IMR-90 (cell line): ENCODE measurements around the gene BOD1L2. TPM values are rescaled to one million over a fixed set of nuclear protein-coding genes. Genes with fewer than 3 reads are reported as not detected.

Experiments
- ATAC-seq: fragments of 200-7000 bp; cut with Tn5 transposase; 2 replicates; pipeline ENCODE4 v1.9.1; 2020; ENCODE audit warnings: low read depth, mild to moderate bottlenecking, moderate library complexity
- BruUV-seq: library from RNA; stranded (reverse); fragments of 400-500 nt; replicated peaks from 2 replicates; lab custom pipeline; 2021; lab: Mats Ljungman, UMichigan
- CTCF ChIA-PET: fragments of 300-600 bp; formaldehyde crosslinking; extraction: SDS; loops from one replicate; lab custom pipeline; 2021; ENCODE audit warnings: antibody characterized with exemption; lab: Yijun Ruan, JAX
- POLR2A ChIA-PET: fragments of 300-600 bp; sonication (Branson Sonifier 250); formaldehyde crosslinking; loops from one replicate; lab custom pipeline; 2022; ENCODE audit warnings: antibody characterized with exemption; ENCODE audit not compliant: unreplicated experiment; lab: Charles Lee
- DNase-seq: peaks from one replicate; pipeline ENCODE4 v3.0.0; 2013
- H2AFZ ChIP-seq: replicated peaks from 2 replicates; pipeline ENCODE3; 2013; ENCODE audit warnings: low read length, mild to moderate bottlenecking; ENCODE audit not compliant: poor library complexity
- H2AK5ac ChIP-seq: 2 replicates; pipeline ENCODE4 v1.6.1; 2013; ENCODE audit warnings: low read depth, low read length, inconsistent platforms
- H2AK9ac ChIP-seq: replicated peaks from 2 replicates; pipeline ENCODE3; 2013; ENCODE audit warnings: mild to moderate bottlenecking, low read depth, low read length, moderate library complexity; ENCODE audit not compliant: poor library complexity
- H2BK120ac ChIP-seq: 2 replicates; pipeline ENCODE4 v1.6.1; 2013; ENCODE audit warnings: low read depth, low read length, inconsistent platforms
- H2BK15ac ChIP-seq: 3 replicates; pipeline ENCODE4 v1.6.1; 2013; ENCODE audit warnings: low read depth, low read length, inconsistent platforms
- H2BK20ac ChIP-seq: 2 replicates; pipeline ENCODE4 v1.6.1; 2013; ENCODE audit warnings: low read depth, mild to moderate bottlenecking, inconsistent platforms, low read length, moderate library complexity
- H2BK5ac ChIP-seq: 2 replicates; pipeline ENCODE4 v1.6.1; 2013; ENCODE audit warnings: mild to moderate bottlenecking, low read depth, low read length, inconsistent platforms; ENCODE audit not compliant: poor library complexity, severe bottlenecking
- H3K14ac ChIP-seq: replicated peaks from 2 replicates; pipeline ENCODE4 v1.6.1; 2013; ENCODE audit warnings: low read depth, low read length, inconsistent platforms
- H3K18ac ChIP-seq: 2 replicates; pipeline ENCODE4 v1.6.1; 2013; ENCODE audit warnings: low read depth, low read length, control low read depth
- H3K23ac ChIP-seq: 2 replicates; pipeline ENCODE4 v1.6.1; 2013; ENCODE audit warnings: low read depth, low read length, inconsistent platforms
- H3K27ac ChIP-seq: 2 replicates; pipeline ENCODE4 v1.5.1; 2013; ENCODE audit warnings: mild to moderate bottlenecking, control low read depth, low read length; ENCODE audit not compliant: insufficient read depth
- H3K27me3 ChIP-seq: 2 replicates; pipeline ENCODE4 v1.6.1; 2013; ENCODE audit warnings: low read length; ENCODE audit not compliant: control insufficient read depth, insufficient read depth
- H3K36me3 ChIP-seq: 2 replicates; pipeline ENCODE4 v1.6.1; 2013; ENCODE audit warnings: low read length, mixed read lengths; ENCODE audit not compliant: control insufficient read depth, insufficient read depth
- H3K4ac ChIP-seq: 2 replicates; pipeline ENCODE4 v1.6.1; 2013; ENCODE audit warnings: low read depth, low read length, inconsistent platforms
- H3K4me1 ChIP-seq: 2 replicates; pipeline ENCODE4 v1.6.1; 2013; ENCODE audit warnings: low read length, mixed read lengths; ENCODE audit not compliant: control insufficient read depth, insufficient read depth
- H3K4me2 ChIP-seq: 2 replicates; pipeline ENCODE4 v1.6.1; 2013; ENCODE audit warnings: low read depth, mild to moderate bottlenecking, control low read depth, low read length, moderate library complexity
- H3K4me3 ChIP-seq: 2 replicates; pipeline ENCODE4 v1.5.1; 2013; ENCODE audit warnings: low read depth, mild to moderate bottlenecking, control low read depth, low read length, moderate library complexity; ENCODE audit not compliant: insufficient read depth
- H3K56ac ChIP-seq: 2 replicates; pipeline ENCODE4 v1.6.1; 2013; ENCODE audit warnings: low read length, inconsistent platforms; ENCODE audit not compliant: insufficient read depth; ENCODE audit errors: extremely low read depth
- H3K79me1 ChIP-seq, 2 experiments: 2 replicates each; pipeline ENCODE4 v1.6.1; 2013; ENCODE audit warnings: low read length in 2 of 2, inconsistent platforms in 1 of 2, low read depth in 1 of 2
- H3K9ac ChIP-seq: 2 replicates; pipeline ENCODE4 v1.6.1; 2013; ENCODE audit warnings: low read depth, low read length, control low read depth
- H3K9me1 ChIP-seq: 2 replicates; pipeline ENCODE4 v1.6.1; 2013; ENCODE audit warnings: low read length, inconsistent platforms; ENCODE audit not compliant: insufficient read depth
- H3K9me3 ChIP-seq: 2 replicates; pipeline ENCODE4 v1.6.1; 2013; ENCODE audit warnings: low read length; ENCODE audit not compliant: control insufficient read depth, insufficient read depth
- H4K20me1 ChIP-seq: 2 replicates; pipeline ENCODE4 v1.6.1; 2013; ENCODE audit warnings: low read length, inconsistent platforms; ENCODE audit not compliant: insufficient read depth
- H4K5ac ChIP-seq: 2 replicates; pipeline ENCODE4 v1.6.1; 2013; ENCODE audit warnings: mild to moderate bottlenecking, low read depth, low read length, control low read depth
- H4K8ac ChIP-seq, 2 experiments: 2 replicates each; pipeline ENCODE4 v1.6.1; 2013; ENCODE audit warnings: low read depth in 2 of 2, low read length in 2 of 2, control low read depth in 1 of 2, inconsistent platforms in 1 of 2
- H4K91ac ChIP-seq: 2 replicates; pipeline ENCODE4 v1.6.1; 2013; ENCODE audit warnings: low read depth, low read length, inconsistent platforms; ENCODE audit not compliant: insufficient read depth
- BHLHE40 ChIP-seq: fragments of 150-350 bp; IDR thresholded peaks from 2 replicates; pipeline ENCODE4 v1.6.1; 2016; ENCODE audit warnings: mild to moderate bottlenecking, low read depth, low read length
- CEBPB ChIP-seq: IDR thresholded peaks from 2 replicates; pipeline ENCODE4 v1.6.1; 2012; ENCODE audit warnings: low read depth, low read length, improper control_type of control experiment
- MAZ ChIP-seq: IDR thresholded peaks from 2 replicates; pipeline ENCODE4 v1.6.1; 2012; ENCODE audit warnings: low read depth, mild to moderate bottlenecking, low read length, improper control_type of control experiment, moderate library complexity, borderline replicate concordance
- NFE2L2 ChIP-seq: fragments of 150-350 bp; IDR thresholded peaks from 2 replicates; pipeline ENCODE4 v1.6.1; 2016; ENCODE audit warnings: low read depth, mild to moderate bottlenecking, low read length
- RAD21 ChIP-seq: IDR thresholded peaks from 2 replicates; pipeline ENCODE4 v1.6.1; 2012; ENCODE audit warnings: low read length, improper control_type of control experiment
- WGBS, 2 experiments: methylation state at CpG; one replicate each; pipeline versions ENCODE4 v1.1.5 to v1.1.7; 2013; ENCODE audit warnings: missing lambda C conversion rate in 2 of 2; ENCODE audit not compliant: insufficient read length in 1 of 2; ENCODE audit errors: extremely low coverage in 2 of 2; 5-methylcytosine and 5-hydroxymethylcytosine counted together
- dilution Hi-C: fragments of 300-500 bp; cut with HindIII; formaldehyde crosslinking; loops from one replicate; pipeline ENCODE4 v1.14.3; 2018; ENCODE audit warnings: low sequenced_read_pairs; ENCODE audit not compliant: unreplicated experiment
- in situ Hi-C: fragments of 300-500 bp; cut with MboI; formaldehyde crosslinking; loops from 3 replicates; pipeline ENCODE4 v1.14.3; 2019; ENCODE audit warnings: low sequenced_read_pairs, inconsistent platforms, mixed read lengths
- intact Hi-C: fragments of 100-400 bp; cut with micrococcal nuclease; formaldehyde crosslinking; loops from 2 replicates; pipeline ENCODE4 v1.10.0; 2022
- polyA plus RNA-seq, 3 experiments: library from polyadenylated mRNA; depleted of rRNA; stranded (reverse); fragments of >200 nt; gene quantifications; 2 replicates each; pipeline ENCODE4 v1.2.3, GENCODE V29; 2012; ENCODE audit warnings: low replicate concordance in 1 of 3
- total RNA-seq: library from RNA; depleted of rRNA; stranded (reverse); fragments of >200 nt; gene quantifications from 2 replicates; pipeline ENCODE4 v1.2.3, GENCODE V29; 2012
- TF ChIP-seq, protein P1 (sequence below): conservative IDR thresholded peaks from 2 replicates; pipeline ENCODE4 v1.5.1; 2012; ENCODE audit warnings: mild to moderate bottlenecking, low read depth, low read length, improper control_type of control experiment
- TF ChIP-seq, protein P2 (sequence below): fragments of 150-350 bp; IDR thresholded peaks from 2 replicates; pipeline ENCODE4 v1.6.1; 2017; ENCODE audit warnings: mild to moderate bottlenecking, antibody characterized with exemption, low read length, low read depth

Gene BOD1L2
- total and polyA plus RNA-seq, 2 of the 4 experiments (the other 2 are of a cell fraction), result not detected

DNA sequence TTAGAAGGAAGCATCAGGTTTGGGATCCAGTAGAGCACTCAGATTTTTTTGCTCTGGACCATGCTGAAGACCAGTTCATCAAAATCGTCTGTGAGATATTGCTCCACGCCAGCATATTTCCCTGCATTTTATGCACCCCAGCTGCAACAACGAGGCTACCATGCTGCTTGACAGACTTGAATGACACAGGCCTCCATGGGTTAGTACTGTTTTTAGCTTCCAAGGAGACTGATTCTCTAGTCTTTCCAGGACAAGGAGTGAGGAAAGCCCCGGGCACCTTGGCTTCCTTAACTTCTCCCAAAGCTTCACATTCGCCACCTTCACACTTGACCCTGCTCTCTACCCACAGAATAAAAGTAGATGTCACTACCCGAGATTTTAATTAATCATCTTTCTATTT lies 17.5 kb downstream of the BOD1L2 start:
- BruUV-seq, result no TSS peak
- CTCF ChIA-PET, result no interaction called here

More for the DNA sequence above, 17.5 kb downstream of the BOD1L2 start:
- POLR2A ChIA-PET, result no interaction called here
- H2BK15ac ChIP-seq, result no peak overlapping the region
- no peaks in the 10 kb centered on the region for H4K20me1 ChIP-seq
- H3K9me3 ChIP-seq, result no peaks in the 10 kb centered on the region
- no peak overlapping the region for H2BK5ac ChIP-seq
- no peak overlapping the region for H4K5ac ChIP-seq
- H3K56ac ChIP-seq, result no peak overlapping the region
- DNase-seq (no peak), ATAC-seq (no peak)
- H3K4ac ChIP-seq, result no peak overlapping the region
- H3K27me3 ChIP-seq, result no peaks in the 10 kb centered on the region
- in situ Hi-C loops, result no loop called here
- H3K23ac ChIP-seq, result no peak overlapping the region
- H3K36me3 ChIP-seq, result no peaks in the 10 kb centered on the region
- TF ChIP-seq, protein P1, sequence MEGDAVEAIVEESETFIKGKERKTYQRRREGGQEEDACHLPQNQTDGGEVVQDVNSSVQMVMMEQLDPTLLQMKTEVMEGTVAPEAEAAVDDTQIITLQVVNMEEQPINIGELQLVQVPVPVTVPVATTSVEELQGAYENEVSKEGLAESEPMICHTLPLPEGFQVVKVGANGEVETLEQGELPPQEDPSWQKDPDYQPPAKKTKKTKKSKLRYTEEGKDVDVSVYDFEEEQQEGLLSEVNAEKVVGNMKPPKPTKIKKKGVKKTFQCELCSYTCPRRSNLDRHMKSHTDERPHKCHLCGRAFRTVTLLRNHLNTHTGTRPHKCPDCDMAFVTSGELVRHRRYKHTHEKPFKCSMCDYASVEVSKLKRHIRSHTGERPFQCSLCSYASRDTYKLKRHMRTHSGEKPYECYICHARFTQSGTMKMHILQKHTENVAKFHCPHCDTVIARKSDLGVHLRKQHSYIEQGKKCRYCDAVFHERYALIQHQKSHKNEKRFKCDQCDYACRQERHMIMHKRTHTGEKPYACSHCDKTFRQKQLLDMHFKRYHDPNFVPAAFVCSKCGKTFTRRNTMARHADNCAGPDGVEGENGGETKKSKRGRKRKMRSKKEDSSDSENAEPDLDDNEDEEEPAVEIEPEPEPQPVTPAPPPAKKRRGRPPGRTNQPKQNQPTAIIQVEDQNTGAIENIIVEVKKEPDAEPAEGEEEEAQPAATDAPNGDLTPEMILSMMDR, result no peak
- no peak for TF ChIP-seq CEBPB
- TF ChIP-seq NFE2L2, result no peak
- no peak for TF ChIP-seq BHLHE40
- TF ChIP-seq, protein P2, sequence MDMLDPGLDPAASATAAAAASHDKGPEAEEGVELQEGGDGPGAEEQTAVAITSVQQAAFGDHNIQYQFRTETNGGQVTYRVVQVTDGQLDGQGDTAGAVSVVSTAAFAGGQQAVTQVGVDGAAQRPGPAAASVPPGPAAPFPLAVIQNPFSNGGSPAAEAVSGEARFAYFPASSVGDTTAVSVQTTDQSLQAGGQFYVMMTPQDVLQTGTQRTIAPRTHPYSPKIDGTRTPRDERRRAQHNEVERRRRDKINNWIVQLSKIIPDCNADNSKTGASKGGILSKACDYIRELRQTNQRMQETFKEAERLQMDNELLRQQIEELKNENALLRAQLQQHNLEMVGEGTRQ, result no peak
- no peak for TF ChIP-seq RAD21
- no peak for TF ChIP-seq MAZ
- no peak overlapping the region for H3K14ac ChIP-seq
- H3K79me1 ChIP-seq, result no peaks in the 10 kb centered on the region
- H3K4me2 ChIP-seq, result no peak overlapping the region
- no peak overlapping the region for H4K8ac ChIP-seq
- H3K9me1 ChIP-seq, result no peaks in the 10 kb centered on the region
- 60% methylated on average over 1 of the region's 6 CpGs; no CpG with 5 or more reads in 1 of the 2 experiments for WGBS, 2 experiments
- H3K9ac ChIP-seq, result no peak overlapping the region
- no peak overlapping the region for H2AFZ ChIP-seq
- H3K27ac ChIP-seq, result no peak overlapping the region
- H2BK120ac ChIP-seq, result no peak overlapping the region
- H3K4me3 ChIP-seq, result no peak overlapping the region
- intact Hi-C loops, result no loop called here
- H2AK5ac ChIP-seq, result no peak overlapping the region
- dilution Hi-C loops, result no loop called here
- no peaks in the 10 kb centered on the region for H3K4me1 ChIP-seq
- no peak overlapping the region for H4K91ac ChIP-seq
- H2BK20ac ChIP-seq, result no peak overlapping the region
- H3K18ac ChIP-seq, result no peak overlapping the region
- no peak overlapping the region for H2AK9ac ChIP-seq
